ENCODE data around the gene ZNF205.

GRCh38 chr16:3080024-3080423 is 32.4 kb upstream of the ZNF205 start:
- TF ChIP-seq CTCF (IDR thresholded peaks at IDR 0.05; ENCODE audit: insufficient read depth, low read depth, low read length) (no peak), EZH2 (IDR thresholded peaks at IDR 0.05; ENCODE audit: insufficient read depth, low read length) (no peak)
